CD4-positive, alpha-beta T cell treated with Interleukin-6 for 4 hours (primary cell): ENCODE results near the gene RYR2.

Experiments
- DNase-seq: peaks from one replicate; pipeline ENCODE4 v3.0.0-alpha.2; 2020; ENCODE audit warnings: mixed read lengths

Gene RYR2

DNA sequence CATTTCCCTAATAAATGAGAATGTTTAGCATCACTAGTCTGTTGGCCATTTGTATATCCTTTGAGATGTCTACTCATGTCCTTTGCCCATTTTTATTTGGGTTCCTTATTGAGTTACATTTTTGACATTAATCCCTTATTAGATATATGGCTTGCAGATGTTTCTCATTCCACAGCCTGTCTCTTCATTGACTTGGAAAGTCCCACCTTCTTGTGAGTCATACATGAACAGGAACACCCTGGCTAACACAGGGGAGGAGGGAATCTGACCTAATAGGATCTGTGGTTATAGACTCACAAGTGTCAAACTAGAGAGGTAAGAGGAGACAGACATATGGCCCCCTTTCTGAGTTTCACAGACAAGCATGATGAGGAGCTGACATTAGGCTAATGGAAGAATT lies 837.2 kb downstream of the RYR2 start:
- no peak for DNase-seq
